GM12873 (cell line): Measurements from ENCODE around the gene RTN3.

Source experiments
- CTCF ChIP-seq: IDR thresholded peaks from 2 replicates; pipeline ENCODE4 v1.5.1; 2012; ENCODE audit warnings: low read depth, mild to moderate bottlenecking, moderate library complexity, low read length, control low read depth; ENCODE audit not compliant: insufficient read depth; ENCODE audit errors: missing control alignments

RTN3 gene

GRCh38 chr11:63683133-63683991, 2.1 kb downstream of the RTN3 start:
- no peak for TF ChIP-seq CTCF

- no peak for TF ChIP-seq CTCF
Observed at GRCh38 chr11:63686926-63687325, 5.6 kb downstream of the RTN3 start.

GRCh38 chr11:63687845-63688244, 6.5 kb downstream of the RTN3 start:
- no peak for TF ChIP-seq CTCF

GRCh38 chr11:63694596-63694995, 13.3 kb downstream of the RTN3 start:
- TF ChIP-seq CTCF, result no peak

- TF ChIP-seq CTCF, result no peak
Observed at GRCh38 chr11:63698976-63699733, 17.9 kb downstream of the RTN3 start.

GRCh38 chr11:63699896-63700295, 18.6 kb downstream of the RTN3 start:
- no peak for TF ChIP-seq CTCF

- no peak for TF ChIP-seq CTCF
Observed at GRCh38 chr11:63705526-63705925, 24.2 kb downstream of the RTN3 start.
